ENCODE data around the gene GALNT4. TPM values are rescaled to one million over a fixed set of nuclear protein-coding genes. Genes with fewer than 3 reads are reported as not detected.

GALNT4 gene
- total and polyA plus RNA-seq, 2 experiments from 2014 or later = 1.3 to 4.0 TPM

DNA sequence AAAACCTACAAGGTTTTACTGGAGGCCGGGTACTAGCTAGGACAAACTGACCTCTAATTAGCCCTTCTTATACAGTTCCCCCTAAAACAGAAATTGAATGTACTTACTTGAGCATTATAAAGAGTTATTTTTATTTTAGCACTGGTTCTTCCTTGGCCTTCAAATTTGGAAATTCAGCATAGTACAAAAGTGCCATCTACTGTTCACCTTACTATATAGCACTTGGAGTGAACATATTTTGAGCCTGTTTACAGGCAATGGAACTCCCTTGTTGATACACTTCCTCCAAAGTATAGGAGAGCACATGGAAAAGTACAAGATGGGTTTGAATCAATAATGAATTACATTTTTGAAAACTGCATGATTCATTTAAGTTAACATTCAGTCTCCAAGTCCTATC is 5.1 kb upstream of the GALNT4 start:
- peak; percentile 41 to 72 for DNase-seq (ENCODE audit: low read depth in 1 of 2, low spot score in 1 of 2)
- TF ChIP-seq CTCF (IDR thresholded peaks at IDR 0.05; ENCODE audit: low read depth, low read length) = peak; percentile 68
- H3K4me1 ChIP-seq (ENCODE audit: low read depth) = peaks cover 4% of the 10 kb centered on the region
- no peaks in the 10 kb centered on the region for H3K36me3 ChIP-seq
- H3K27me3 ChIP-seq = no peaks in the 10 kb centered on the region
- H3K27ac ChIP-seq = no peak overlapping the region
- H3K9me3 ChIP-seq (ENCODE audit: low read depth) = no peaks in the 10 kb centered on the region
- no peak overlapping the region for H3K4me3 ChIP-seq

DNA sequence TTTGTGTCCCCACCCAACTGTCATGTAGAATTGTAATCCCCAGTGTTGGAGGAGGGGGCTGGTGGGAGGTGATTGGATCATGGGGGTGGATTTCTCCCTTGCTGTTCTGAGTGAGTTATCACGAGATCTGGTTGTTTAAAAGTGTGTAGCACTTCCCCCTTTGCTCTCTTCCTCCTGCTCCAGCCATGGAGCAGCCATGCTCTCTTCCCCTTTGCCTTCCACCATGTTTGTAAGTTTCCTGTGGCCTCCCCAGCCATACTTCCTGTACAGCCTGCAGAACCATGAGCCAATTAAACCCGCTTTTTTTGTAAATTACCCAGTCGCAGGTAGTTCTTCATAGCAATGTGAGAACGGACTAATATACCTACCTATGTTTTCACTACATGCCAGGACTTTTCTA is 3.8 kb upstream of the GALNT4 start:
- Histone ChIP-seq H3K27ac (no peak overlapping the region), H3K4me3 (no peak overlapping the region), H3K36me3 (no peaks in the 10 kb centered on the region), H3K27me3 (no peaks in the 10 kb centered on the region), H3K4me1 (ENCODE audit: low read depth) (peaks cover 9% of the 10 kb centered on the region), H3K9me3 (ENCODE audit: low read depth) (no peaks in the 10 kb centered on the region)
- TF ChIP-seq CTCF (IDR thresholded peaks at IDR 0.05; ENCODE audit: low read depth, low read length) = no peak
- no peak for DNase-seq (ENCODE audit: low read depth in 1 of 2, low spot score in 1 of 2)

DNA sequence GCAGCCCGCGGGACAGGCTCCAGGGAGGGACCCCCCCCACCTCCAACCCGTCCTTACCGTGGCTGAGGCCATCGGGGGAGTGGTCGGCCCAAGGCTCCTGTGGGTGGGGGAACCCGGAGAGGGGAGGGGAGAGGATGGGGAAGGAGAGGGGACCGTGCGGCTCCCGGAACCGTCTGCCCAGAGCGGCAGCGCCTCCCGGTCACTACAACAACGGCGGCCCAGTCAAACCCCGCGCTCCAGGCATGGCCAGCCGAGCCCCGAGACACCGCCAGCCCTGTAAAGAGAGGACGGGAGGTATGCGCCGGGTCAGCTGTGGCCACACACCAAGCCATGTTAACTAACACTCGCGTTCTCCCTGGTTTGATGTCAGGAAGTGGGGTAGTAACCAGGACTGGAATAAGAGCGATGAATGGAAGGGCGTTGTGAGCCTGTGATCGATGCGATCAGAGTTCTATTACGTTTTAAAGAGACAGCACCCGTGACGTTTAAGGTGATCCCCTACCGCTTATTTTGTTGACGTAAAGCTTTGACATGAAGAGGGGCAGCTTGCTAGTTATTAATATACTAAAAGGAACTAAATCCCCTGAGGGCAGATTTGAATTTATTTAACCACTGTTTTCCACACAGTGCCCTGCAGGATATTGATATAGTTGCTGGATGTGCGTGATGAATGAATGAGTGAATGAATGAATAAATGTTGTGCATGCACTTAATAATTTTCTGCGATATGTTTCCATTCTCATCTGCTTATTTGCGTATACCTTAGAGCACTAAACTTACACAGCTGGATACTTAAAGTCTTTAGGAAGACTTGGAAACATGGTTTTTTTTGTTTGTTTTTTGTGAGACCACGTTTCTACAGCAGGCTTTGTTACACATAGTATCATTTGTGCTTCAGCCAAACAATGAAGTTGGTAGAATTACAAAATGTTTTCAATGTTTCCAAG is 1.5 kb upstream of the GALNT4 start, which contains the start of gene POC1B:
TSS of gene POC1B (minus strand) at position 224 of the 947 bp plus-strand sequence. CDS start at position 72, 152 bp downstream.
- Histone ChIP-seq H3K4me1 (ENCODE audit: low read depth) (peaks cover 9% of the 10 kb centered on the region), H3K9me3 (ENCODE audit: low read depth) (no peaks in the 10 kb centered on the region), H3K4me3 (peak within 1 kb of the TSS; percentile 58), H3K36me3 (no peaks in the 10 kb centered on the region), H3K27me3 (no peaks in the 10 kb centered on the region), H3K27ac (peak within 1 kb of the TSS; percentile 53)
- peak; percentile 85 to 87 for DNase-seq (ENCODE audit: low read depth in 1 of 2, low spot score in 1 of 2)
- no peak for TF ChIP-seq CTCF (IDR thresholded peaks at IDR 0.05; ENCODE audit: low read depth, low read length)

DNA sequence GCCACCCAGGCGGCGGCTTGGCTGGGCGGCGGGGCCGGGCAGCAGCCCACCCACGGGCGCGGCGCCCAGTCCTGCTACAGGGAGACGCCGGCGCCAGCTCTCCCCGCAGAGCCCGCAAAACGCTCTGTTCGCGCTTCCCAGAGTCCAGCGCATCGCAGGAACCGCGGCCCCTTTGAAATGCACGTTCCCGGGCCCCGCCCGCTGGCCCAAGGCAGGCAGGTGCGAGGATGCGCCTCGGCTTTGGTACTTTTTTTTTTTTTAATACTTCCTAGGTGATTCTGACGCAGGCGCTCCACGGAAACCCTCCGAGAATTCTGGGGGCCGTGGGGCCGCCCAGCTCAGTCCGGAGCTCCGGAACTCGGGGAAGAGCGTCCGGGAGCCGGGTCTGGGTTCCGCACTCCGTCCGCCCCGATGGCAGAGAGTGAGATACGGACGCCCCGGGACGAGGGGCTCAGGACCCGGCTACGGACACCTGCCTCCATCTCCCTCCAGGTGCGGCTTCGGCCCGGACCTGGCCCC is 768 bp upstream of the GALNT4 start:
- Histone ChIP-seq H3K4me3 (peak overlapping the region; percentile 58), H3K9me3 (ENCODE audit: low read depth) (no peaks in the 10 kb centered on the region), H3K36me3 (no peaks in the 10 kb centered on the region), H3K27ac (peak overlapping the region; percentile 53), H3K27me3 (no peaks in the 10 kb centered on the region), H3K4me1 (ENCODE audit: low read depth) (peaks cover 9% of the 10 kb centered on the region)
- DNase-seq (ENCODE audit: low read depth in 1 of 2, low spot score in 1 of 2) = no peak
- TF ChIP-seq CTCF (IDR thresholded peaks at IDR 0.05; ENCODE audit: low read depth, low read length) = no peak

GRCh38 chr12:89523843-89524540 is 604 bp downstream of the GALNT4 start:
- no peaks in the 10 kb centered on the region for H3K27me3 ChIP-seq
- H3K27ac ChIP-seq = peak overlapping the region; percentile 53
- H3K4me3 ChIP-seq = peak overlapping the region; percentile 58
- H3K4me1 ChIP-seq (ENCODE audit: low read depth) = peaks cover 9% of the 10 kb centered on the region
- no peaks in the 10 kb centered on the region for H3K36me3 ChIP-seq
- no peaks in the 10 kb centered on the region for H3K9me3 ChIP-seq (ENCODE audit: low read depth)
- no peak for TF ChIP-seq CTCF (IDR thresholded peaks at IDR 0.05; ENCODE audit: low read depth, low read length)
- no peak for DNase-seq (ENCODE audit: low read depth in 1 of 2, low spot score in 1 of 2)

Measured in cardiac muscle cell (in vitro differentiated cells and primary cell).